ENCODE results near the gene RCSD1.
A peak's percentile ranks its signal among the peaks of the same experiment; 100 is the strongest.

The RCSD1 gene

DNA sequence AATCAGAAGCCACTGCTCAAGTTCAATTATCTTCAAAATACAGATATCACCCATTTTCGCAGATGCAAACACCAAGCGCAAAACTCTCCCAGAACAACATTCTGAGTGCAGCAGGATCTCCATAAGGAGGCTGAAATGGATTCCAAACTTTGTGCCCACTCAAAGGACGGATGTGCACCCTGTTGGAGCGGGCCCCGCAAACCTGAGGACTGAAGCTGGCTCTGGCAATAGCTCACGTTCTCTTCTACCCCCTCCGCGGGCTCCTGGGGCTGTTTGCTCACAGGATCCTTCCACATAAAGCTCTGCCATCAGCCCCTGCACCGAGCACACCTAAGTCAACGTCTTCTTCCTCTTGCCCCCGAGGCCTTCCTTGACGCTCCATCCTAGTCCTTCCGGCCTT lies 11.7 kb upstream of the RCSD1 start:
- DNase-seq = no peak

DNA sequence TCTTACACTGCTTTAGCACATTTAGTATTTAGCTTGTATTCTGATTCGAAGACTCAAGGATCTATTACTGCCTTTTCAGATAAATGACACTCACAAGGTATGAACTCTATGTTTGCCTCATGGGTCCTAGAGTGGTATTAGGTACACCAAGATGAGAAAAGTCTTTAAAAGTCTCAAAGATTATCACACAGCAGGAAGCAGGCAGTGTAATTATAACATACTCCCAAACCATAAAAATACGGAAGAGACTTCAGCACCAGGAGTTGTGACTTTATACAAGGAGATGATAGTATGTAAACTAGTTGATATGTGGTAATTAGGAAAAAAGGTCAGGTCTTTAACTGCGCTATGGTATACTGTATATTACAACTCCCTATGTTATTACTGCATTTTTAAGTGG lies 11.2 kb upstream of the RCSD1 start:
- DNase-seq = no peak

DNA sequence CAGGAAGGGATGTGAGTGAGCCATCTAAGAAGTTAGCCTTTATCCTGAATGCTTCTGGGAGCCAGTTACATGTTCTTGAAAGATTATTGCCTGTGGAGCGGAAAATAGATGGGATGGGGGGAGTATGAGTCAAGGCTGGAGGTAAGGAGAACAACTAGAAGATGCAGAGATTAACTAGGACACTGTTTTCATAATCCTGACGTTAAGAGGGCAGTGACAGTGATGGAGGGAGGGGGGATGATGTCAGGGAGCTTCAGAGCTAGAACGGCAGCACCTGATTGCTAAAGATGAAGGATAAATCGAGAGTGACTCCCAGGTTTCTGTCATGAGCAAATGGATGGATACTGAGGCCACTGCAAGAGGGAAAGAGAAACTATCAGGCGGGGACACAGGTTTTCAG lies 10.0 kb upstream of the RCSD1 start:
- DNase-seq = no peak

DNA sequence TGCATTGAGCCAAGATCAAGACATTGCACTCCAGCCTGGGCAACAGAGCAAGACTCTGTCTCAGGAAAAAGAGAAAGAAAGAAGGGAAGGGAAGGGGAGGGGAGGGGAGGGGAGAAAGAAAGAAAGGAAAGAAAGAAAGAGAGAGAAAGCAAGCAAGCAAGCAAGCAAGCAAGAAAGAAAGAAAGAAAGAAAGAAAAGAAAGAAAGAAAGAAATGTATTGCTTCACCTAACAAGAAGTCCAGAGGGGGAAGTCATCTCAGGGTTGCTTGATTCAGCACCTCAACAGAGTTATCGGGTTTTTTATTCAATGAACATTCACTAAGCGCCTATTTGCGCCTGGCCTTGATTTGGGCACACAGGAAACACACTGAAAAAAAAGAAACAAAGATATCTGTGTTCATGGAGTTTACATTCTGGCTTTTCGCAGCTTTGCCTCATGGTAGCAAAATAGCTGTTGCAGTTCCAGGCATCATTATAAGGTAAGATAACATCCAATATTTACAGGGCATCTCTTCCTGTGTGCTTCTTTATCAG lies 8.2 kb upstream of the RCSD1 start:
- no peak for DNase-seq

DNA sequence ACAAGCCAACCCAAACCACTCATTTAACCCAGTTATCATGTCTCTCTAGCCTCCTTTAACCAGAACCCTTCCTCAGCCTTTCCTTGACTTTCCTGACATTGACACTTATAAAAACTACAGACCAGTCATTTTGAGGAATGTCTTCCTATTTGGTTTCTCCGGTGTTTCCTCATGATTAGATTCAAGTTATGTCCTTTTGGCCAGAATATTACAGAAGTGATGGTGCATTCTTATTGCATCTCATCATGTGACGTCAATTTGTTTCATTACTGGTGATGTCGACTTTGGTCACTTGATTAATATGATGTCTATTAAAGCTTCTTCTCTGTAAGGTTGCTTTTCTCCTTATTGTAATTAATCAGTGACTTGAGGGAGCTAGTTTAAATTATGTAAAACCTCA lies 6.1 kb upstream of the RCSD1 start:
- no peak for DNase-seq

DNA sequence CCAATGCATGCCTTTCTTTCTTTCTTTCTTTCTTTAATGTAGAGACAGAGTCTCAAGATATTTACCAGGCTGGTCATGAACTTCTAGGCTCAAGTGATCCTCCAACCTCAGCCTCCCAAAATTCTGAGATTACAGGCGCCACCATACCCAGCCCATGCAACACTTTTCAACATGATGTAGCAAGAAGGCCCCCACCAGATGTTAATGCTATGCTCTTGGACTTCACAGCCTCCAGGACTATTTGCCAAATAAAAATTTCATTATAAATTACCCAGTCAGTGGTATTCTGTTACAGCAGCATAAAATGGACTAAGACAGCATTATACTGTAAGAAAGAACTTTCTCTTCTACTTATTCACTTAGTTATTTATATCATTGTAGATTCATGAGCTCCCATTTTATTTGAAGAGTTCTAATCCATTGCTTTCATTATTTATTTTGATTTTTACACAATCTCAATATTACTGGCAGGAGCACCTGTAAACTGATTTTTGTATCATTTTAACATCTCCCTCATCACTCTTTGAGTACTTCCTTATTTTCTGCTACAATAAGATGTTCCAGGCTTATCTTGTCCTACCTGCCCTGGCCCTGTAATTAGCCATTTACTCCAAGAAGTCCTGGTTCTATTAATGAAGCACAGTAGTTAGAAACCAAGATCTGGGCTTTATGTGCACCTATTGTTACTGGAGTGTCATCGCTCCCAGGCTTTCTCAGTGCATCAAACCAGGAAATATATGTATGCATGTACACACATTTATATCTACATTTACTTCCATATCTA lies 4.8 kb upstream of the RCSD1 start:
- DNase-seq = no peak

DNA sequence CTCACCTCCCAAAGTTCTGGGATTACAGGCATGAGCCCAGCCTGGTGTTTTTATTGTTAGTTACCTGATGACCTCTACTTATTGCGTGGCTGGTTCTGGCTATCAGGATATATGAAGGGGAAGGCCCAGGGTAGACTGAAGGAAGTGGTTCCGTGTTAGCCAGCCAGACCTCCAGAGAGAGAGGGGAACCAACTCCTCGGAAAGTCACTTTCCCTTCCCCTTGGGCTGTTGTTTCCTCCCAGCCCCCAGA lies 2.5 kb upstream of the RCSD1 start:
- DNase-seq = no peak

DNA sequence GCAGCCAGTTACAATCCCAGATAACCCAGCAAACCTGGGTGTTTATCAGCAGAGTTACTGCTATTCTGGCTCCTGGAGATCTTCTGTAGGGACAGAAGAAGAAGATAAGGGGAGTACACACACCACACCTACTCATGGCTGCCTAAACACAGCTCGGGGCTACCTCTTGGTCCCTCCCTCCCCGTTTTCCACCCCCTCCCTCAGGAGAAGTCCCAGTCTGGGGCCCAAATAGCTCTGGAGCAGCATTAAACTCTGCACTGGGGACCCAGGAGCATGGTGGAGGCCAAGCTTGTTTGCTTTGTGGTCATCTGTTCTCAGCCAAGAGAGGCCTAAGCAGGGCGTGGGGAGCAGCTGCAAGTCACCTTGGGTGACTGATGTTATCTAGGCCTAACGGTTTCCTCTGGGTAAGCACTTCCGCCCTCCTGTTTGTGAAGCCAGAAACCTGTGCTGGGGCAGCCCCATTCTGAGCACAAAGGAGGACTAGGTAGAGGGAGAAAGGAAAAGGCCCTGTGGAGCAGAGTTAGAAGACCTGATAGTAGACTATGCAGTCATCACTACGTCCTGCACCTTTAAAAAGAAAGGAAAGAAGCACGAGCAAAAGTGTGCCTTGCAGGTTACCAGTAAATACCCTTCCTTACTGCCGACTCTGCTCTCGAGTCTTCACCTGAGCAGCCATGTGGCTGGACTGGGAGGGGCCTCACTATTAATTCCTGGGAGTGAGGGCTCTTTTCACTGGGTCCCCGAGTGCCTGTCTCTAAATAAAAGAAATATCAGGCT lies 2.0 kb upstream of the RCSD1 start:
- no peak for DNase-seq

DNA sequence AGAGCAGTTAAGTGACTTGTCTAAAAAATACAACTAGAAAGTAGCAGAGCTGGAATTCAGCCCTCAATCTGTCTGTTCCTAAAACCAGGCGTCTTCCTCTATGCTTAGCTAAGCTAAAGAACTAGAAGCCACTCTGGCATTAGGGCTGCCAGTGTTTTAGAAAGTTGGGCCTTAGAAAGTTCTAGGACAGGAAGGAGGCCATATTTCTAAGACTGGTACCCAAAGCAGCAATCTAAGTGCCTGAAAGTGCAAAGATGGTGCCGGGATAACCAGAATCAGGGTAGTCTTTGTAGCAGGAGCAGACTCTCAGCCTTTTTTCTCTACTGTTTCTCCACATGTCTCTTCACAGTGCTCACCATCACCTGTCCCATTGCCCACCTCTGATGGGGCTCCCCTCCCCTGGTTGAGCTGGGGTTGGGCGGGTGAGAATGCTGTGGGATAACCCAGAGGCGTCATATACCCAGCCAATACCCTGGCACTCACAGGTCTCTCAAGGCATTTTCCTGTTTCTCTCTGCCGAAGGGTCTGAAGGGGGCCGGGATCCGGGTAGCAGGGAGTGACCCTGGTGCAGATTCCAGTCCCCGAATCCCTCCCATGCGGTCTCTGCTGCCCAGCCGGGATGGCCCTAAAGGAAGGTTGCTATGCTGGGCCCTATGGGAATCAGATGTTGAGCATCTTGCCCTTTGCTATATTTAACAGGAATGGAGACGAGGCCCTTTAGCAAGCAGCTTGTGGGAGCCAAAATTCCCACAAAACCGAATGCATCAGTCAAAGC lies 1.1 kb upstream of the RCSD1 start:
- no peak for DNase-seq

DNA sequence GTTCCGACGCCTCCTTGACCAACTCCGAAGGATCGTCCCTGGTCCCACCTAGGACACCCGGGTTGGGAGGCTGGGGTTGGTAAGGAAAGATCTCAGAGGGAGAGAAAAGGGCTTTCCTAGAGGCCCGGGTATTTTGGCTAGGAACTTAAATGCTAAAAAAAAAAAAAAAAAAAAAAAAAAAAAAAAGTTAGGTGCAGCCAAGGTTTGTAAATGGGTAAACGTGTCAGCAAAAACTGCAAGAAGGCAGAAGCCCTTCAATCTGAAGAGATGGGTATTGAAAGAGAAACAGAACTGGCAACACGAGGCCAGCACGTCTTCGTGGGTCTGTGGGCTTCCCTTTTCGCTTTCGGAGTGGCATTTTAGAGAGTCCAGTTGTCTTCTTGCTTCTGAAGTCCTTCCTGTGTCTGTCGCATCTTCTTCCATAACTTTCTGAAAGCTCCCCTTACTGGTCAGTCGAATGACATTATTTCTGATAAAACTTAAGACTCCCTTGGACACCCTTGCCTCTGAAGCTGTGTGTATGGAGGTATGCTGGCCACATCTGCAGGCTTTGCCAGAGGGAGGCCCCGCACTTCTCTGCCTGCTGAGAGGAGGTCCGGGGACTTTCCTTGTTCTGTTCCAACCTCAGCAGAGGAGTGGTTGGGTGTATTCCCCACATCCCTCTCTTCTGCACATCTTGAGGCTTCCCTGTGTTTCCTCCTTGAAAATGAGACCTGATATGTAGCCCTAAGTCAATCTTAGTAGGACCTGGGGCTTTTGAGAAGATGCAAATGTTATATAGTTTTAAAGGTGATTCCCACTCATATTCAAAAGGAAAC lies 745 bp downstream of the RCSD1 start:
- no peak for DNase-seq

DNA sequence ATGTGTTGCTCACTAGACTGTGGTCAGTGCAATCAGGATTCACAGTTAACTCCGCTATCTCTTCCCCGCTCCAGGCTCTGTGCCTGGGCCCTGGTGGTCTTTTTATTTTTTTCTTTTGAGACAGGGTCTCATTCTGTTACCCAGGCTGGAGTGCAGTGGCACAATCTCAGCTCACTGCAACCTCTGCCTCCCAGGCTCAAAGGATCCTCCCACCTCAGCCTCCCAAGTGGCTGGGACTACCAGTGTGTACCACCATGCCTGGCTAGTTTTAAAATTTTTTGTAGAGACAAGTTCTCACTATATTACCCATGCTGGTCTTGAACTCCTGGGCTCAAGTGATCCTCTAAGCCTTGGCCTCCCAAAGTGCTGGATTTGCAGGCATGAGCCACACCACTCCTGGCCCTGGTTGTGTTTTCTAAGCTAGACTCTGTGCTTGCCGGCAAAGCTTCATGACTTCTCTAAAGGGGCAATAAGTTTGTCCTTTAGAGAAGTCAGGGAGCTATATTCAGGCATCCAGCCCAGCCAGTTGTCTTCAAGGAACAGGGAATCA lies 1.4 kb downstream of the RCSD1 start:
- no peak for DNase-seq

DNA sequence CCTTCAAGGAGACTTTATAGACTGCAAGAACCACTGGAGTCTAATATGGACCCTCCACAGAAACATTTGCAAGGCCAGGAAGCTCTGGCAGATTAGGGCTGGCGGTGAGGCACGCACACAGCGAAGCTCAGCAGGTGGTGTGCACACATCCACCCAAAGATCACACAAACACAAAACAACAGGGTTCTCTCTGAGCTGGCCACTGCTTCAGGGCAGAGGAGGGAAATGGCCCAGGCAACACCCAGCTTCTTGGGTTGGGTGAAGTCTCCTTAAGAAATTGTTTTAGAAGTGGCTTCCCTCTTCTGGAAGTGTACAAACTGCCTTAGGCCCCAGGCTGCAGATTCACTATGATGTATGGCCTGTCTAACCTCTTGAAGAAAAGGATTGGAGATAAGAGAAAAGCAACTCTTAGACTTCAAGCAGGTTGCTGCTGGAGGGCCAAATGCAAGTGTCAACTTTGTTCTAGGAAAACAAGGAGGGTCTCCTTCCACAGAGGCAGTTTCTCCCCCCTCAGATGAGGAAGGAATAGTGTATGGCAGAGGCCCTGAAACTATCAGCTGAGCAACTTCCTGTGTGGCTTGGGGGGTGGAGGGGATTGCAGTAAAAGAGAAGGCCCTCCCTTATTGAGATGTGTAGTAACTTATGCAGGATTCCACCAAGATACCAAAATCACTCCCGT lies 2.0 kb downstream of the RCSD1 start:
- DNase-seq = no peak

DNA sequence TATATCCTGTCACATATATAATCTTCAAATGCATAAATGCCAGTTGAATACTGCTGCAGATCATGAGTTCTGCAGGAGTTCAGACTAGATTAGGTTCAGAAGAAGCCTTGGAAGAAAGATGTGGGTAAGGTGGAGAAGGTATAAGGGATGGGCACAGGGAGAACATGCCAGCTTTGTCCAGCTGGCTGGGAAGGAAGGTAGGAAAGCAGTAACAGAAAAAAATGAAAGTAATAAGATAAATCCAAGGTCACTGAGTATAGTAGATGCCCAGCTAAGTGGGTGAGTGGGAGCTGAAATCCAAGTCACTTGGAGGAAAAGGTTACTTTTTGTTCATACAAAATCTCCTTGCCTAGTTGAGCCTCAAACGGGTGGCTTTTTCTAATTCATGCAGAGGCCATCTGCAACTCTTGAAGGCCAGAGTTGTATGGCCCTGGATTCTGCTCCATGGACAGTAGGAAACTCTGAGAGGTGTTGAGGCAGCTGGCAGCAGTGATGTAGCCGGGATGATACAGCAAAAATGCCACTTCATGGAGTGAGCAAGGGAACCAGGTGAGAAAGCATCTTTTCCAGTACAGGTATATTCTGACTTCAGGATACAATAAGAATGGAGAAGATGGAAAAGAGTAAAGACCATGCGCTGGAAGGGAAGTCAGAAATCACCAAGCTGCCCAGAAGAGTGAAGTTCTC lies 3.4 kb downstream of the RCSD1 start:
- no peak for DNase-seq

DNA sequence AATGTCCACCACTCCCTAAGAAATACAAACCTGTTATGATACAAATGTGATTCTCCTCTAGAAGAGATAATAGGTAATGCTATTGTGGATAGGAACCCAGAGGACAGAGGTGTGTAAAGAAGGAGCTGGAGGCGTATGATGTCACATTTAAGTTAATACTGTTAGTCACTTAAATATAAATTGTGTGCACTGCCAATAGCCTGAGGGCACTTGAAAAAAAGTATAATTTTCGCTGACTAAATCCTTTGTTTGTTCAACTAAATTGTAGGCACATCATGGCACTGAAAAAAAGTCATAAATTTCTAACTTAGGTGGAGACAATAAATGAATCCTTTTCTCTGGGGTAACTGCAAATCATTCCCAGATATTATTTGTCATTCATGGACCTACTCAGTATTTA lies 4.4 kb downstream of the RCSD1 start:
- DNase-seq = no peak

DNA sequence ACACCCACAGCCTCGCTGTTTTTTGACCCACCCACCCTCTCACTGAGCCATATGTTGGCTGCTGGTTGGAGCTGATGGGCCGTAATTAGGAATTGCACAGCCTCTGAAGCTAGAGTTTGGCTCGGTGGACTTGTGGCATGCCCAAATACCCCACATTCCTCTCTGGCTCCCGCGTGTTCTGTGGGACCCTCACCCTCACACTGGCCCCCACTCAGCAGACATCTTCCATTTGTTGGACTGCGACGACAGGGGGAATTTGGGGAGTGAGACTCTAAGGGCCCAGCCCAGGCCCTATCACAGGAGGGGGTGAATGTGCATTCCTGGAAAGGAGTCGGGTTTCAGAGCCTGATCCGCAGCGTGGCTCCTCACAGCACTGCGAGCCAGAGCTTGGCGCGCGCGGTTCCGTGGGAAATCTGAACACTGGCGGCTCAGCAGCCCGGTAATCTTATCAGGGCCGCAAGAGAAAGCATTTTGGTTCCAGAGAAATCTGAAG lies 5.2 kb downstream of the RCSD1 start:
- DNase-seq = peak; percentile 62

DNA sequence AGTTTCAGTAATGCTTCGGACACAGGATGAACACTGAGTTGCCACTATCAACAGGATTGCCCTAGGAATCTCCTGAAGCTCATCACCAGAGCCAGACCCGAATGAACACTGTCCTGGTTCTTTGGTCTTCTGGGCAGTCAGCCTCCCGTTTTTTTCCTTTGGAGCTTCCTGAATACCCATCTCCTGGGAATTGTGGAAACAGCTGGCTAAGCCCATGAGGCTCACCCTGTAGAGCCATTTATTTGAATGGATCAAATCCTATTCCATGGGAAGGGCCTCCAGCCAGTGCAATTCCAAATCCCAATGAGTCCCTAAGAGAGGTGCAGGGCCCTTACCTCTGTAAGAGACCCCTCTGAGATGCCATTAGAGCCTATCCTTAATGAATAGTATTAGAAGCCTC lies 5.9 kb downstream of the RCSD1 start:
- DNase-seq = no peak

DNA sequence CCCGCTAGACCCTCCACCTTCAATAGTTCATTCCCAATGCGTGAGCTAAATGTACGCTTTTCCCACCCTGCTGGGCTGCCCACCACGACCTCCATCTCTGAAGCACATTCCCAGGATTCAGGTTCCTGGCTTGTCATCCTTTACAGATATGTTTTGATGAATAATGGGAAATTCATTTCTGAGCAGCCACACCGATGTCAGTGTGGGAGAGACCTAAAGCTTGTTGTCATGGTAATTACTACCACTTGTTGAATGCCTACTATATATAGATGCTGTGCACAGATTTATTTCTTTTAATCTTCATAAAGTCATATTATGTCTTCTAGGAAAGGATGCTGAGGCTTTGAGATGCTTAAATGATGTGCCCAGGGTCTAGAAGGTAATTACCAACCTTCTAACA lies 8.0 kb downstream of the RCSD1 start:
- DNase-seq = no peak

DNA sequence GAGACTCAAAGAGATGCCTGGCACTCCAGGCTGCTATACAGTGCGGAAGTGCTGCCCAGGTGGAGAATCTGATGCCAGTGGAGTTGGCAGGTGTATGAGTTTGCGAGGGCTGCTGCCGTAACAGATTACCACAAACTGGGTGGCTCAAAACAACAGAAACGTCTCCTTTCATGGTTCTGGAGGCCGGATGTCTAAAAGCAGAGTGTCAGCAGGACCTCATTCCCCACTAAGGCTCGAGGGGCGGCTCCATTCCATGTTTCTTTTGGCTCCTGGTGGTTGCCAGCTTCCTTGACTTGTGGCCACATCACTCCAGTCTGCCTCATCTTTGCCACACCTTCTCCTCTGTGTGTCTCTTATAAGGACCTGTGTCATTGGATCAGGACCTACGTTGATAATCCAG lies 10.0 kb downstream of the RCSD1 start:
- DNase-seq = no peak

DNA sequence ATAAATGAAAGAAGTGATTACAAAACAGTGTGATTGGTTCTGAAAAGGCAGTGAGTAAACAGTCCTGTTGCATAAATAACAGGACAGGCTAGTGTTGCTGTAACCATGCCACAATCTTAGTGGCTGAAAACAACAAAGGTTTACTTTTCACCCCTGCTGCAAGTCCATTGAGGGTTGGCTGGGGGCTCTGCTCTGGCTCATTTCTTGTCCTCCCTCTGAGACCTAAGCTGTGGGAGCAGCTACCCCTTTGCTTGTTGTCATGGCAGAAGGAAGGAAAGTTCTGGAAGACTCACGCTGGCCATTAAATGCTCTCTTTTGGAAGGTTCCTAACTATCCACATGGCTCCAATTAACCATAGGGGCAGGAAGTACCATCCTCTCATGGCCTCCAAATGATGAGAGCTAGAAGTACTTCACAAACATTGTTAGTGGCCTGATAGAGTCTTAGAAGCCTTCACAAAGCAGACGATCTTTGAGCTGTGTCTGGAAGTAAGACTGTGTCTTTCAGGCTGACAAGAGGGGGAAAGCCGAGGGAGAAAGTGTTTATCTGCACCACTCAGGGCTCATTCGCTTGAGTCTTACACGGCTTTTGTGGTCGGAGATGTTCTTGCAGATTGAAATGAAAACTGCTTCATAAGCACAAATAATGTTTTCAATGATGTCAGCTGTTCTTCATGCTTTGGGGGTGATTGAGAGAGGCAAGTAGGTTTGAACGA lies 11.9 kb downstream of the RCSD1 start:
- no peak for DNase-seq

DNA sequence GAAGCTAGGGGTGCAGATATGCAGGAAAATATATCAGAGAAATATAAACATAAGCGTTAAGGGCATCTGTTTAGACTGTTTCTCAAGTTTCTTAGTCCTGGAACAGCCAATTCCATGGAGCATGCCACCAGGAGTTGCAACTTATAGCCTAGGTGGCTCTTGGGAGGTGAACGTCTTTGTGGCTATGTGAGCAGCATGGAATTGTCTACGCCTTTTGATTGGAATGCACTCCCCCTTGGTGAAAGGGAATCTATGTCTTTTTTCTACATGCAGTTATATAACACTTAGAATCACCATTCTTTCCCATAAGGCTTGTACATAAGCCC lies 12.4 kb downstream of the RCSD1 start:
- DNase-seq = no peak

DNA sequence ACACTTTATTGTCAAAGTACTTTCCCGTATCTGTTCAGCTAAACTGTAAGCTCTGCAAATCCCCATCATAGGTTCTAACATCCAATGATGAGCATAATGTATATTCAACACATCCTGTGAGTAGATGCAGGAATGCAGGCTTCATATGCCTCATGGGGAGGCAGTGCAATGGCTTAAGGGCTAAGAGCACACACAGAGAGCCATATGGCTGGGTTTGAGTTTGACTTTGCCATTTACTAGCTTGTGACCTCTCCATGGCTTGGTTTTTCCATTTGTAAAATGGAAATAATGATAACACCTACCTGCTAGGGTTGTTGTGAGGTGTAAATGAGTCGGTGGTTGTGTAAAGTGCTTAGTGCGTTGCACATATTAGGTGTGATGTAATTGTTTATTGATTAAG lies 13.4 kb downstream of the RCSD1 start:
- no peak for DNase-seq

All from retina (tissue), 1 donor.